ENCODE data around the gene ZBTB5.
"Not testable (repeated sequence)": the region's sequence is repeated elsewhere in the genome, so short reads cannot be mapped to it uniquely, and the experiment has no call there.

Gene ZBTB5

DNA sequence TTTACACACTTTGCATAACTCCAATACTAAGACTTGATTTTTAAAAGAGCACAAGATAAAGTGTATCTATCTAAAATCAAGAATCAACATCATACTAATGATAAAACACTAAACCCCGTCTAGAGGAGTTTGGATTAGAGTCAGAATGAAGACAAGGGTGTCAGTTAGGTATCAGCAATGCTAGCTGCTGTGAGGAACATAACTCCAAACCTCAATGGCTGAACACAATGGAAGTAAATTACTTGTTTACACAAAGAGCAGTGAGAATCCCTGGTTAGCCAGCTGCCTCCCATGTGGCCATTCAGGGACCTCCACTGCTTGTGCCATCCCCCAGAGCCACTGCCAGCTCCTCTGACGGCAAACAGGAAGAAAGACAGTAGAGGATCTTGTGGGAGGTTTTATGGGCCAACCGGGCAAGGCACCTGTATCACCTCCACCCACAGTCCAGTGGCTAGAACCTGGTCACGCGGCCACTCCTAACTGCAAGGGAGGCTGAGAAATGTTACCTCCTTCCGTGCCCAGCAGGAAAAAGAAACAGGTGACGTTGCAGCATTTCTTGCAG, 66.7 kb downstream of the ZBTB5 start:
- H3K4me3 ChIP-seq, result no peak overlapping the region
- H3K36me3 ChIP-seq (ENCODE audit: insufficient read depth, low read length), result no peaks in the 10 kb centered on the region
- H3K27ac ChIP-seq, result no peak overlapping the region
- H3K9ac ChIP-seq (ENCODE audit: insufficient read length), result no peak overlapping the region
- no peak for DNase-seq (ENCODE audit: low read depth, low spot score)
- no peaks in the 10 kb centered on the region for H3K9me3 ChIP-seq (ENCODE audit: low read depth, low read length)
- TF ChIP-seq POLR2AphosphoS5 (IDR thresholded peaks at IDR 0.05; ENCODE audit: borderline replicate concordance, low read depth, low read length), result no peak
- no peak for TF ChIP-seq FOXP2 (optimal IDR thresholded peaks at IDR 0.05; ENCODE audit: control extremely low read depth, extremely low read length, insufficient read depth)
- TF ChIP-seq EZH2 (IDR thresholded peaks at IDR 0.05), result no peak

DNA sequence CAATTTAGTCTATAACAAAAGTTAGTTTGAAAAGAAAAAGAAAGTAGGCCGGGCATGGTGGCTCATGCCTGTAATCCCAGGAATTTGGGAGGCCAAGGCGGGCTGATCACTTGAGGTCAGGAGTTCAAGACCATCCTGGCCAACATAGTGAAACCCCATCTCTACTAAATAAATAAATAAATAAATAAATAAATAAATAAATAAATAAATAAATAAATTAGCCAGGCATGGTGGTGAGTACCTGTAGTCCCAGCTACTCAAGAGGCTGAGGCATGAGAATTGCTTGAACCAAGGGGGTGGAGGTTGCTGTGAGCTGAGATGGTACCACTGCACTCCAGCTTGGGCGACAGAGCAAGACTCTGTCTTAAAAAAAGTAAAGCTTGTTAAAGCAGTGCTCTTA, 67.3 kb downstream of the ZBTB5 start:
- H3K4me3 ChIP-seq; H3K9ac ChIP-seq (ENCODE audit: insufficient read length); H3K9me3 ChIP-seq (ENCODE audit: low read depth, low read length); H3K27ac ChIP-seq; DNase-seq (ENCODE audit: low read depth, low spot score); H3K36me3 ChIP-seq (ENCODE audit: insufficient read depth, low read length): not testable (repeated sequence)

- Histone ChIP-seq H3K36me3 (ENCODE audit: insufficient read depth, low read length) (no peaks in the 10 kb centered on the region), H3K9me3 (ENCODE audit: low read depth, low read length) (no peaks in the 10 kb centered on the region), H3K9ac (ENCODE audit: insufficient read length) (no peak overlapping the region), H3K27ac (no peak overlapping the region), H3K4me3 (no peak overlapping the region)
- TF ChIP-seq EZH2 (IDR thresholded peaks at IDR 0.05) (no peak), POLR2AphosphoS5 (IDR thresholded peaks at IDR 0.05; ENCODE audit: borderline replicate concordance, low read depth, low read length) (no peak), FOXP2 (optimal IDR thresholded peaks at IDR 0.05; ENCODE audit: control extremely low read depth, extremely low read length, insufficient read depth) (no peak)
- DNase-seq (ENCODE audit: low read depth, low spot score), result no peak
Measured at GRCh38 chr9:37395663-37396062, 69.6 kb downstream of the ZBTB5 start.

DNA sequence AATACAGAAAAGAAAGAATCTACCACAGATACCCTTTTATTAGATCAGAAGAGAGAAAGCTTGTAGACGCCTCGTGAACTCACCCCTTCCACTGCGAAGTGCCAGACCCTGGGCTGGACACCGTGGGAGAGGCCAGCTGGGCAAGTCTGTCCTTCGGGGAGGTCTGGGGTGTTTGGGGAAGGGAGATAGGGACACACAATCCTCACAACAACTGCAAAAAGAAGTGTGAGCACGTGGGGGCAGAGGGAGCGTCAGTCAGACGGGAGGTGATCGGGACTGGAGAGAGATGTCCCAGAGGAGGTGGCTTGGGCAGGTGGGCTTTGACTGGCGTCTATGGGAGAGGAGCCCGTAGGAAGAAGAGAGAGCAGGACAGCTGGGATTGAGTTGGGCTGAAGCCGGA, 70.0 kb downstream of the ZBTB5 start:
- H3K9ac ChIP-seq (ENCODE audit: insufficient read length), result no peak overlapping the region
- no peak for DNase-seq (ENCODE audit: low read depth, low spot score)
- no peaks in the 10 kb centered on the region for H3K36me3 ChIP-seq (ENCODE audit: insufficient read depth, low read length)
- no peaks in the 10 kb centered on the region for H3K9me3 ChIP-seq (ENCODE audit: low read depth, low read length)
- no peak overlapping the region for H3K27ac ChIP-seq
- TF ChIP-seq EZH2 (IDR thresholded peaks at IDR 0.05) (no peak), FOXP2 (optimal IDR thresholded peaks at IDR 0.05; ENCODE audit: control extremely low read depth, extremely low read length, insufficient read depth) (no peak), POLR2AphosphoS5 (IDR thresholded peaks at IDR 0.05; ENCODE audit: borderline replicate concordance, low read depth, low read length) (no peak)
- no peak overlapping the region for H3K4me3 ChIP-seq

GRCh38 chr9:37392272-37392671, 73.0 kb downstream of the ZBTB5 start:
- H3K4me3 ChIP-seq, result no peak overlapping the region
- no peak overlapping the region for H3K9ac ChIP-seq (ENCODE audit: insufficient read length)
- H3K9me3 ChIP-seq (ENCODE audit: low read depth, low read length), result no peaks in the 10 kb centered on the region
- TF ChIP-seq POLR2AphosphoS5 (IDR thresholded peaks at IDR 0.05; ENCODE audit: borderline replicate concordance, low read depth, low read length) (no peak), FOXP2 (optimal IDR thresholded peaks at IDR 0.05; ENCODE audit: control extremely low read depth, extremely low read length, insufficient read depth) (no peak), EZH2 (IDR thresholded peaks at IDR 0.05) (no peak)
- no peak overlapping the region for H3K27ac ChIP-seq
- DNase-seq (ENCODE audit: low read depth, low spot score), result no peak
- H3K36me3 ChIP-seq (ENCODE audit: insufficient read depth, low read length), result no peaks in the 10 kb centered on the region

- H3K27ac ChIP-seq, result no peak overlapping the region
Measured at GRCh38 chr9:37390759-37391158, 74.5 kb downstream of the ZBTB5 start.

More at GRCh38 chr9:37390759-37391158, 74.5 kb downstream of the ZBTB5 start:
- H3K36me3 ChIP-seq (ENCODE audit: insufficient read depth, low read length), result no peaks in the 10 kb centered on the region
- no peak for TF ChIP-seq EZH2 (IDR thresholded peaks at IDR 0.05)
- no peak for TF ChIP-seq POLR2AphosphoS5 (IDR thresholded peaks at IDR 0.05; ENCODE audit: borderline replicate concordance, low read depth, low read length)
- no peak for TF ChIP-seq FOXP2 (optimal IDR thresholded peaks at IDR 0.05; ENCODE audit: control extremely low read depth, extremely low read length, insufficient read depth)
- DNase-seq (ENCODE audit: low read depth, low spot score), result no peak
- H3K9ac ChIP-seq (ENCODE audit: insufficient read length), result no peak overlapping the region
- H3K9me3 ChIP-seq (ENCODE audit: low read depth, low read length), result no peaks in the 10 kb centered on the region
- H3K4me3 ChIP-seq, result no peak overlapping the region

Data from SK-N-MC (cell line).